Activated CD4-positive, alpha-beta T cell treated with anti-CD3 and anti-CD28 coated beads for 36 hours (primary cell): ENCODE results near the gene RERE. TPM values are rescaled to one million over a fixed set of nuclear protein-coding genes. Genes with fewer than 3 reads are reported as not detected.

ENCODE experiments used
- ATAC-seq: fragments of 200-7000 bp; cut with Tn5 transposase; one replicate; pipeline ENCODE4 v1.10.0; 2021; ENCODE audit warnings: mild to moderate bottlenecking, moderate library complexity
- CTCF ChIA-PET: fragments of 350-600 bp; sonication (Branson Sonifier 250); formaldehyde crosslinking; loops from one replicate; lab custom pipeline; 2021; ENCODE audit warnings: antibody characterized with exemption; lab: Charles Lee
- POLR2A ChIA-PET: fragments of 350-600 bp; sonication (Branson Sonifier 250); formaldehyde crosslinking; loops from one replicate; lab custom pipeline; 2021; ENCODE audit warnings: antibody characterized with exemption, inconsistent platforms; lab: Charles Lee
- DNase-seq: peaks from one replicate; pipeline ENCODE4 v3.0.0-alpha.2; 2020
- H3K27ac Mint-ChIP-seq: one replicate; pipeline ENCODE4 v1.8.0; 2021; ENCODE audit warnings: mixed read lengths
- H3K27me3 Mint-ChIP-seq: one replicate; pipeline ENCODE4 v1.8.0; 2021; ENCODE audit warnings: mixed read lengths
- H3K36me3 Mint-ChIP-seq: one replicate; pipeline ENCODE4 v1.8.0; 2021; ENCODE audit warnings: low read depth, mixed read lengths
- H3K4me1 Mint-ChIP-seq: one replicate; pipeline ENCODE4 v1.8.0; 2021; ENCODE audit warnings: mixed read lengths
- H3K4me3 Mint-ChIP-seq: one replicate; pipeline ENCODE4 v1.8.0; 2021; ENCODE audit warnings: mild to moderate bottlenecking, moderate library complexity, mixed read lengths
- H3K9me3 Mint-ChIP-seq: one replicate; pipeline ENCODE4 v1.8.0; 2021; ENCODE audit warnings: low read depth, mixed read lengths
- intact Hi-C, 2 experiments: fragments of 100-400 bp; cut with DNase I in 1 of 2; cut with micrococcal nuclease in 1 of 2; formaldehyde crosslinking; loops; one replicate each; pipeline versions ENCODE4 v1.14.2 to v1.15.1; 2022 to 2024; cut with DNase I, micrococcal nuclease
- total RNA-seq, 2 experiments: library from RNA; stranded (reverse); gene quantifications; one replicate each; pipeline ENCODE4 v1.2.3, GENCODE V29; 2021

Gene RERE
- total RNA-seq, 2 experiments from 2014 or later, result 57.4 to 71.6 TPM

- peaks cover 57% of the 10 kb centered on the region for H3K4me1 Mint-ChIP-seq
- no peaks in the 10 kb centered on the region for H3K9me3 Mint-ChIP-seq
- no peak for DNase-seq
- H3K27ac Mint-ChIP-seq, result no peak overlapping the region
- intact Hi-C loops, result no loop called here
- peaks cover 3% of the 10 kb centered on the region for H3K36me3 Mint-ChIP-seq
- H3K27me3 Mint-ChIP-seq, result no peaks in the 10 kb centered on the region
- POLR2A ChIA-PET, result interaction anchor here (0.5 to 0.9 kb wide), 2 partner anchors 34 to 122 kb away, joined by 3 read pairs; no protein-coding TSS in a partner anchor
- no peak overlapping the region for H3K4me3 Mint-ChIP-seq
- ATAC-seq, result no peak
- CTCF ChIA-PET, result interaction anchor here (0.6 to 1.7 kb wide), 2 partner anchors 8 to 706 kb away, joined by 3 to 9 read pairs; no protein-coding TSS in a partner anchor
Observed at GRCh38 chr1:8646996-8647395, 170.4 kb downstream of the RERE start.

DNA sequence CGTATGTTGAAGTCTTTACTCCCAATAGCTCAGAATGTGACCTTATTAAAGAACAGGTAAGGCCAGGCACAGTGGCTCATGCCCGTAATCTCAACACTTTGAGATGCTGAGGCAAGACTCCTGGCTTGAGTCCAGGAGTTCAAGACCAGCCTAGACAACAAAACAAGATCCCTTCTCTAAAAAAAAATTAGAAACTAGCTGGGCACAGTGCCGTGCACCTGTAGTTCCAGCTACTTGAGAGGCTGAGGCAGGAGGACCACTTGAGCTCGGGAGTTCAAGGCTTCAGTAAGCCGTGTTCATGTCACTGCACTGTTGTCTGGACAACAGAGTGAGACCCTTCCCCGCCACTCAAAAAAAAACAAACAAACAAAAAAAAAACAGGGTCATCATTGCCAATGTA lies 171.3 kb downstream of the RERE start:
- DNase-seq (no peak), ATAC-seq (no peak)
- Mint-ChIP-seq H3K27me3 (no peaks in the 10 kb centered on the region), H3K27ac (no peak overlapping the region), H3K36me3 (peaks cover 3% of the 10 kb centered on the region), H3K4me3 (no peak overlapping the region), H3K9me3 (no peaks in the 10 kb centered on the region), H3K4me1 (peaks cover 51% of the 10 kb centered on the region)
- CTCF ChIA-PET, result interaction anchor here (0.6 kb wide), 1 partner anchor 1173 kb away, joined by 3 read pairs; no protein-coding TSS in a partner anchor
- POLR2A ChIA-PET, result no interaction called here
- intact Hi-C loops, result no loop called here

- CTCF ChIA-PET, result interaction anchor here (1.1 to 1.5 kb wide), 3 partner anchors 11 to 26 kb away, joined by 3 to 4 read pairs (median 3); no protein-coding TSS in a partner anchor
- H3K36me3 Mint-ChIP-seq, result peaks cover 3% of the 10 kb centered on the region
- H3K27ac Mint-ChIP-seq, result no peak overlapping the region
- ATAC-seq (no peak), DNase-seq (peak; percentile 11)
- intact Hi-C loops, result no loop called here
- H3K27me3 Mint-ChIP-seq, result no peaks in the 10 kb centered on the region
- peaks cover 40% of the 10 kb centered on the region for H3K4me1 Mint-ChIP-seq
- POLR2A ChIA-PET, result interaction anchor here (0.6 kb wide), 1 partner anchor 86 kb away, joined by 3 read pairs; no protein-coding TSS in a partner anchor
- no peaks in the 10 kb centered on the region for H3K9me3 Mint-ChIP-seq
- no peak overlapping the region for H3K4me3 Mint-ChIP-seq
Observed at GRCh38 chr1:8643542-8644536, 173.6 kb downstream of the RERE start.

DNA sequence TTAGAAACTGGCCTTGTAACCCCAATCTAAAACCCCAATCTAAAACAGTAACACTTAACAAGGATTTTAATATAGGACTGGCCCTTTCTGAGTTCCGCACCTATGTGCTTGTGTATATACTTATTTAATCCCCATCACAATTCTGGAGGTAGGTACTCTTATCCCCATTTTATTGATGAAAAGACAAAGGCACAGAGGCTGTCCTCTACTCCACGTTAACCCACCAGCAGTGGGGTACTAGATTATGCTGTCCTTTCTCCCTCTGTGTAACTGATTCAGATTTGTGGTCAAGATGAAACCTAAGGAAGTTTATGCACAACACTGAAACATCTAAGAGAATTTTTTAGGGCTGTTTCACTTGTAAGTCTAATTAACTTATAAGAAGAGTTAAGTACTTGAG lies 175.3 kb downstream of the RERE start:
- no peaks in the 10 kb centered on the region for H3K9me3 Mint-ChIP-seq
- H3K27me3 Mint-ChIP-seq, result no peaks in the 10 kb centered on the region
- peaks cover 3% of the 10 kb centered on the region for H3K36me3 Mint-ChIP-seq
- no peak overlapping the region for H3K27ac Mint-ChIP-seq
- H3K4me3 Mint-ChIP-seq, result no peak overlapping the region
- POLR2A ChIA-PET, result no interaction called here
- CTCF ChIA-PET, result no interaction called here
- intact Hi-C loops, result no loop called here
- no peak for ATAC-seq
- H3K4me1 Mint-ChIP-seq, result peaks cover 28% of the 10 kb centered on the region
- DNase-seq, result no peak

- H3K27me3 Mint-ChIP-seq, result no peaks in the 10 kb centered on the region
- H3K4me1 Mint-ChIP-seq, result peaks cover 27% of the 10 kb centered on the region
- H3K36me3 Mint-ChIP-seq, result peaks cover 3% of the 10 kb centered on the region
- DNase-seq, result no peak
- ChIA-PET POLR2A (no interaction called here), CTCF (interaction anchor here (0.6 to 1.1 kb wide), 3 partner anchors 14 to 88 kb away, joined by 3 to 4 read pairs (median 3); no protein-coding TSS in a partner anchor)
- no peak for ATAC-seq
- H3K4me3 Mint-ChIP-seq, result no peak overlapping the region
- intact Hi-C loops, result no loop called here
- H3K9me3 Mint-ChIP-seq, result no peaks in the 10 kb centered on the region
- no peak overlapping the region for H3K27ac Mint-ChIP-seq
Observed at GRCh38 chr1:8641377-8641997, 176.0 kb downstream of the RERE start.

GRCh38 chr1:8640950-8641349 lies 176.5 kb downstream of the RERE start:
- H3K27me3 Mint-ChIP-seq, result no peaks in the 10 kb centered on the region
- H3K36me3 Mint-ChIP-seq, result peaks cover 3% of the 10 kb centered on the region
- ATAC-seq, result no peak
- POLR2A ChIA-PET, result no interaction called here
- H3K27ac Mint-ChIP-seq, result no peak overlapping the region
- peaks cover 27% of the 10 kb centered on the region for H3K4me1 Mint-ChIP-seq
- CTCF ChIA-PET, result interaction anchor here (0.6 to 1.1 kb wide), 3 partner anchors 14 to 87 kb away, joined by 3 to 4 read pairs (median 3); no protein-coding TSS in a partner anchor
- DNase-seq, result no peak
- intact Hi-C loops, result no loop called here
- H3K4me3 Mint-ChIP-seq, result no peak overlapping the region
- no peaks in the 10 kb centered on the region for H3K9me3 Mint-ChIP-seq

DNA sequence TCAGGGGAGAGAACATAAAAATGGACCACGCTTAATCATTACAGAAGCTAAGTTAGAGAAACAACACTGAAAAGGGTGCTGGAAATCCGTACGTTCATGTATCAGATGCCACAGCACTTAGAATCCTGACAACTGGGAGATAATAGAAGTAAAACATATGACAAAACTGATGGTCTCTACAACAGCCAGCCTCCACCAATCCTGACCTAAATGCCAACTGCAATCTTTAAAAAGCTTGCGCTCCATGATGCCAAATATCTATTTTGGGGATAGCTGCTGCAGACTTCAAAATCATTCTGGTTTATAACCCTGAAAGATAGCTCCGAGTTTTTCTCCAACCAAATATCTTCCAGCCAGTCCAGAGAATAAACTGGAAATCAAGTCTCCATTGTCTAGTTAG lies 178.3 kb downstream of the RERE start:
- peaks cover 25% of the 10 kb centered on the region for H3K4me1 Mint-ChIP-seq
- H3K27ac Mint-ChIP-seq, result no peak overlapping the region
- peaks cover 4% of the 10 kb centered on the region for H3K36me3 Mint-ChIP-seq
- DNase-seq (no peak), ATAC-seq (no peak)
- H3K4me3 Mint-ChIP-seq, result no peak overlapping the region
- POLR2A ChIA-PET, result no interaction called here
- intact Hi-C loops, result no loop called here
- CTCF ChIA-PET, result interaction anchor here (1.2 to 2.0 kb wide), 4 partner anchors 9 to 51 kb away, joined by 3 to 14 read pairs (median 6); no protein-coding TSS in a partner anchor
- H3K9me3 Mint-ChIP-seq, result no peaks in the 10 kb centered on the region
- no peaks in the 10 kb centered on the region for H3K27me3 Mint-ChIP-seq

DNA sequence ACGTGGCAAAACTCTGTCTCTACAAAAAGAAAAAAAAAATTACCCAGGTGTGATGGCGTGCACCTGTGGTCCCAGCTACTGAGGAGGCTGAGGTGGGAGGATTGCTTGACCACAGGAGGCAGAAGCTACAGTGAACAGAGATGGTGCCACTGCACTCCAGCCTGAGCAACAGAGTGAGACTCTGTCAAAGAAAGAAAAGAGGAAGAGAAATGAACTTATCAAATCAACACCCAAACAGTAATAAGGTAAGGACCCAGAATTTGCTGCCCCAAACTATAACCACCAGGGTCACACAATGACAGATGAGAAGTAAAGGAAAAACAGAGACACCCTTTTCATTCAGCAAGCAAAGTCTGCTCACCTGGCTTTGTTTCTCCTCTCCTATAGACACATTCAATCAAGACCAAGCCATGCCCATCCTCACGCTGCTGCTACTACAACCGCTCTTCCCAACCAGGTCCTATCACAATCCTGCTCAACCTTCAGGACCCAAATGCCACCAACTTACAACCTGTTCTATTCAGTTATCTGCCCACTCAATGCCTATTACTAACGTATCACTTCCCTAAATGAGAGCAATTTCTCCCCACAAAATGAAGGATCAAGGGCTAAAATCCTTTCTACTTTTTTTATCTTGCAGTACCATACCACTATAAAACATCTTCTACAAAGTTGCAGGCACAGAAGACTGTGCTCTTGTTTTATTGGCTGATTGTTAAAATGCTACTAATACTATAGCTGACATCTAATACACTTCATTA lies 183.5 kb downstream of the RERE start:
- no peak for DNase-seq
- Mint-ChIP-seq H3K36me3 (peaks cover 1% of the 10 kb centered on the region), H3K27me3 (no peaks in the 10 kb centered on the region), H3K27ac (no peak overlapping the region), H3K9me3 (no peaks in the 10 kb centered on the region), H3K4me3 (no peak overlapping the region), H3K4me1 (peaks cover 38% of the 10 kb centered on the region)
- no peak for ATAC-seq
- CTCF ChIA-PET, result interaction anchor here (0.6 to 1.3 kb wide), 3 partner anchors 11 to 72 kb away, joined by 3 to 5 read pairs (median 4); no protein-coding TSS in a partner anchor
- POLR2A ChIA-PET, result no interaction called here
- intact Hi-C loops, result no loop called here

GRCh38 chr1:8632102-8632501 lies 185.3 kb downstream of the RERE start:
- peaks cover 1% of the 10 kb centered on the region for H3K36me3 Mint-ChIP-seq
- H3K4me3 Mint-ChIP-seq, result no peak overlapping the region
- H3K27ac Mint-ChIP-seq, result no peak overlapping the region
- ATAC-seq (no peak), DNase-seq (no peak)
- H3K27me3 Mint-ChIP-seq, result no peaks in the 10 kb centered on the region
- ChIA-PET POLR2A (no interaction called here), CTCF (interaction anchor here (0.6 to 0.8 kb wide), 2 partner anchors 12 to 117 kb away, joined by 3 read pairs; no protein-coding TSS in a partner anchor)
- H3K4me1 Mint-ChIP-seq, result peaks cover 38% of the 10 kb centered on the region
- intact Hi-C loops, result no loop called here
- H3K9me3 Mint-ChIP-seq, result no peaks in the 10 kb centered on the region

GRCh38 chr1:8631163-8631562 lies 186.3 kb downstream of the RERE start:
- no peak overlapping the region for H3K27ac Mint-ChIP-seq
- no peak overlapping the region for H3K4me3 Mint-ChIP-seq
- ATAC-seq (no peak), DNase-seq (no peak)
- ChIA-PET CTCF (interaction anchor here (0.6 to 2.4 kb wide), 3 partner anchors 13 to 208 kb away, joined by 3 to 11 read pairs (median 3); no protein-coding TSS in a partner anchor), POLR2A (no interaction called here)
- H3K4me1 Mint-ChIP-seq, result peaks cover 46% of the 10 kb centered on the region
- H3K27me3 Mint-ChIP-seq, result no peaks in the 10 kb centered on the region
- H3K36me3 Mint-ChIP-seq, result peaks cover 1% of the 10 kb centered on the region
- H3K9me3 Mint-ChIP-seq, result no peaks in the 10 kb centered on the region
- intact Hi-C loops, result no loop called here
